ENCODE measurements around the gene LRRC43. TPM values are rescaled to one million over a fixed set of nuclear protein-coding genes. Genes with fewer than 3 reads are reported as not detected.

LRRC43 gene
- total and polyA plus RNA-seq, 4 donors = 2.1 to 11.6 (median 7.2) TPM

DNA sequence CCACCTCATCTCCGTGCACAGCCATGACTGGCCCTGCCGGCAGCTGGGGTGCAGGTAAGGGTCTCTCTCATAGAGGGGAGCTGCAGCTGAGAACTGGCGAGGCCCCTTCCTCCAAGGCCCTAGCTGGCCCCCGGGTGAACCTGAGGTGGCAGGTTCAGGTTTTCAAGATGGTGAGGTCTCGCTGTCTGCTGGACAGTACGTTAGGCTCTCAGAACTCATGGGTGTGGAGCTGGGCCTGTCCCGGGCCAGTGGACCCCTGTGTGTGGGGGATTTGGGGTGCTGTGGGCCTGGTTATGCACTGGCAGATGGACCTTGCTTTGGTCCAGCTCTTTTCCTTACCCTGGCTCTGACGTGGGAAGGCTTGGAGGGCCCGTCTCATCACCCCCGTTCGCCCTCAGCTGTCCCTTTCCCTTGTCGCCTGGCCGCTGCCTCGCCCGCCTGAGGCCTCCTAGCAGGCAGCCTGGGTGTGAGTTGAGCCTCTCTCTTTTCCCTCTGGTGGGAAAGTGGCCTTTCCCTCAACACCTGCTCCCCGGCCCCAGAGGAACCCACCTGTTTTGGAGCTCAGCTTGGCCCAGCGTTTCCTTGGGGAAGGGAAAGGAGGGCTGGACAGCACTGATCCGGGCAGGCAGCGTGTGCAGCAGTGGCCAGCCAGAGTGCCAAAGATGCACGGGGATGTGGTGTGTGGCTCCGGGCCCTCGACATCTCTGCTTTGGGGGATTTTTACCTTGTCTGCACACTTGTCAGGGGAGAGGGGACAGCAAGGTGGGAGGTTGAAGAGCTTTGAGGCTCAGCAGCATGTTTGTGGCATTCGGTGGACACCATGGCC lies 37.2 kb upstream of the LRRC43 start:
- peaks cover 0 to 32% (median 28%) of the 10 kb centered on the region in 4 donors for H3K36me3 ChIP-seq (ENCODE audit: control insufficient read depth in 4 of 4, insufficient read depth in 4 of 4, low read length in 4 of 4)
- no peaks in the 10 kb centered on the region for H3K27me3 ChIP-seq (ENCODE audit: control insufficient read depth in 3 of 3, insufficient read depth in 3 of 3, low read length in 2 of 3)
- H3K27ac ChIP-seq (ENCODE audit: low read depth in 1 of 2, low read length in 1 of 2) = no peak overlapping the region
- DNase-seq = no peak
- no peaks in the 10 kb centered on the region for H3K9me3 ChIP-seq (ENCODE audit: control insufficient read depth in 4 of 4, insufficient read depth in 3 of 4, low read length in 3 of 4)
- TF ChIP-seq, protein P1, sequence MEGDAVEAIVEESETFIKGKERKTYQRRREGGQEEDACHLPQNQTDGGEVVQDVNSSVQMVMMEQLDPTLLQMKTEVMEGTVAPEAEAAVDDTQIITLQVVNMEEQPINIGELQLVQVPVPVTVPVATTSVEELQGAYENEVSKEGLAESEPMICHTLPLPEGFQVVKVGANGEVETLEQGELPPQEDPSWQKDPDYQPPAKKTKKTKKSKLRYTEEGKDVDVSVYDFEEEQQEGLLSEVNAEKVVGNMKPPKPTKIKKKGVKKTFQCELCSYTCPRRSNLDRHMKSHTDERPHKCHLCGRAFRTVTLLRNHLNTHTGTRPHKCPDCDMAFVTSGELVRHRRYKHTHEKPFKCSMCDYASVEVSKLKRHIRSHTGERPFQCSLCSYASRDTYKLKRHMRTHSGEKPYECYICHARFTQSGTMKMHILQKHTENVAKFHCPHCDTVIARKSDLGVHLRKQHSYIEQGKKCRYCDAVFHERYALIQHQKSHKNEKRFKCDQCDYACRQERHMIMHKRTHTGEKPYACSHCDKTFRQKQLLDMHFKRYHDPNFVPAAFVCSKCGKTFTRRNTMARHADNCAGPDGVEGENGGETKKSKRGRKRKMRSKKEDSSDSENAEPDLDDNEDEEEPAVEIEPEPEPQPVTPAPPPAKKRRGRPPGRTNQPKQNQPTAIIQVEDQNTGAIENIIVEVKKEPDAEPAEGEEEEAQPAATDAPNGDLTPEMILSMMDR (IDR thresholded peaks at IDR 0.05; ENCODE audit: control extremely low read depth, extremely low read depth) = no peak
- H3K4me1 ChIP-seq (ENCODE audit: control insufficient read depth in 5 of 5, insufficient read depth in 5 of 5, low read length in 5 of 5) = peaks cover 0 to 9% (median 7%) of the 10 kb centered on the region in 5 donors
- H3K9ac ChIP-seq (ENCODE audit: insufficient read depth in 1 of 2, low read length in 2 of 2) = no peak overlapping the region
- H3K4me3 ChIP-seq = no peak overlapping the region
- ATAC-seq (ENCODE audit: insufficient read depth, low FRiP score) = no peak
- WGBS, 2 donors = 94 to 96% methylated on average over 23 of the region's 23 CpGs

GRCh38 chr12:122147514-122148290 lies 35.2 kb upstream of the LRRC43 start:
- ATAC-seq (ENCODE audit: insufficient read depth, low FRiP score) = no peak
- TF ChIP-seq, protein P1 (IDR thresholded peaks at IDR 0.05; ENCODE audit: control extremely low read depth, extremely low read depth) = no peak
- Histone ChIP-seq H3K36me3 (ENCODE audit: control insufficient read depth in 4 of 4, insufficient read depth in 4 of 4, low read length in 4 of 4) (peaks cover 0 to 13% (median 12%) of the 10 kb centered on the region in 4 donors), H3K9ac (ENCODE audit: insufficient read depth in 1 of 2, low read length in 2 of 2) (no peak overlapping the region), H3K27ac (ENCODE audit: low read depth in 1 of 2, low read length in 1 of 2) (no peak overlapping the region), H3K4me3 (no peak overlapping the region), H3K9me3 (ENCODE audit: control insufficient read depth in 4 of 4, insufficient read depth in 3 of 4, low read length in 3 of 4) (no peaks in the 10 kb centered on the region), H3K27me3 (ENCODE audit: control insufficient read depth in 3 of 3, insufficient read depth in 3 of 3, low read length in 2 of 3) (peaks cover 0 to 2% (median 0%) of the 10 kb centered on the region in 3 donors), H3K4me1 (ENCODE audit: control insufficient read depth in 5 of 5, insufficient read depth in 5 of 5, low read length in 5 of 5) (peaks cover 0 to 9% (median 7%) of the 10 kb centered on the region in 5 donors)
- WGBS, 2 donors = 89% methylated on average over 21 of the region's 21 CpGs
- DNase-seq = no peak

DNA sequence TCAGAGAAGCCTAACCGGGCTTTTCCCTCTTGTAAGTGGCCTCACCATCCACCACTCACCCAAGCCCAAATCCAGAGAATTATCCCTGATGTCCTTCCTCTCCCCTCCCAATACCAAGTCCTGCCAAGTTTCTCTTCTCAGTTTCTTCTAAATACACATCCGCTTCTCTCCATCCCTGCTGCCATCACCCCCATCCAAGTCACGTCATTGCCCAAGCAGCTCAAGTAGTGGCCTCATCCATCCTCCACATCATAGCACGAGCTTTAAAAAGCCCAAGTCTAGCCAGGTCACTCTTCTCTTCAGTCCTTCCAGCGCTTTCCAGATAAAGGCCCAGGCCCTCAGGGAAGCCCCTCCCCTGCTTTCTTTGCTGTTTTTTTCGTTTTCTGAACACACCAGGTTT lies 34.3 kb upstream of the LRRC43 start:
- WGBS, 2 donors = 53 to 71% methylated on average over 6 of the region's 6 CpGs
- DNase-seq (peak; percentile 53 to 89 (median 75)), ATAC-seq (ENCODE audit: insufficient read depth, low FRiP score) (no peak)
- Histone ChIP-seq H3K9ac (ENCODE audit: insufficient read depth in 1 of 2, low read length in 2 of 2) (no peak overlapping the region), H3K4me3 (no peak overlapping the region), H3K27ac (ENCODE audit: low read depth in 1 of 2, low read length in 1 of 2) (no peak overlapping the region), H3K27me3 (ENCODE audit: control insufficient read depth in 3 of 3, insufficient read depth in 3 of 3, low read length in 2 of 3) (peaks cover 0 to 2% (median 0%) of the 10 kb centered on the region in 3 donors), H3K36me3 (ENCODE audit: control insufficient read depth in 4 of 4, insufficient read depth in 4 of 4, low read length in 4 of 4) (peaks cover 0 to 6% (median 5%) of the 10 kb centered on the region in 4 donors), H3K4me1 (ENCODE audit: control insufficient read depth in 5 of 5, insufficient read depth in 5 of 5, low read length in 5 of 5) (peaks cover 0 to 9% (median 1%) of the 10 kb centered on the region in 5 donors), H3K9me3 (ENCODE audit: control insufficient read depth in 4 of 4, insufficient read depth in 3 of 4, low read length in 3 of 4) (no peaks in the 10 kb centered on the region)
- TF ChIP-seq, protein P1 (IDR thresholded peaks at IDR 0.05; ENCODE audit: control extremely low read depth, extremely low read depth) = no peak
